ENCODE measurements around the gene PLAAT2. TPM values are rescaled to one million over a fixed set of nuclear protein-coding genes. Genes with fewer than 3 reads are reported as not detected.

Gene PLAAT2
- polyA plus RNA-seq, 1 of the 3 experiments (the other 2 are of a cell fraction), result 0.53 TPM

GRCh38 chr11:63612181-63612580 lies 49.0 kb upstream of the PLAAT2 start:
- TF ChIP-seq USF2 (IDR thresholded peaks at IDR 0.05; ENCODE audit: borderline replicate concordance, low read depth, low read length) (no peak), POLR2AphosphoS5 (IDR thresholded peaks at IDR 0.05; ENCODE audit: low read depth, low read length) (no peak), TEAD4 (IDR thresholded peaks at IDR 0.05; ENCODE audit: borderline replicate concordance, insufficient read depth) (no peak), EZH2phosphoT487 (IDR thresholded peaks at IDR 0.05; ENCODE audit: borderline replicate concordance, low read depth) (no peak), NFIC (IDR thresholded peaks at IDR 0.05; ENCODE audit: borderline replicate concordance) (no peak), REST (IDR thresholded peaks at IDR 0.05; ENCODE audit: low read depth, low read length) (no peak), MEF2A (IDR thresholded peaks at IDR 0.05; ENCODE audit: borderline replicate concordance, low read depth) (no peak), CHD2 (IDR thresholded peaks at IDR 0.05; ENCODE audit: low read length, partially characterized antibody) (no peak), EP300 (IDR thresholded peaks at IDR 0.05; ENCODE audit: borderline replicate concordance in 1 of 2, low read depth in 1 of 2, low read length in 1 of 2) (no peak), ZBTB33 (IDR thresholded peaks at IDR 0.05; ENCODE audit: borderline replicate concordance, low read depth) (no peak), IRF3 (IDR thresholded peaks at IDR 0.05; ENCODE audit: low read depth, low read length) (no peak), PBX3 (IDR thresholded peaks at IDR 0.05) (no peak), GATA2 (CRISPR knock-in tag; IDR thresholded peaks at IDR 0.05) (no peak), TAF1 (IDR thresholded peaks at IDR 0.05; ENCODE audit: borderline replicate concordance, low read depth, low read length) (no peak), SIN3A (IDR thresholded peaks at IDR 0.05; ENCODE audit: borderline replicate concordance, low read depth, low read length) (no peak), RCOR1 (IDR thresholded peaks at IDR 0.05; ENCODE audit: low read length) (no peak), JUND (IDR thresholded peaks at IDR 0.05) (no peak), GABPA (IDR thresholded peaks at IDR 0.05; ENCODE audit: low read depth) (no peak), FOSL2 (IDR thresholded peaks at IDR 0.05; ENCODE audit: borderline replicate concordance, low read depth) (no peak)
- CTCF ChIA-PET, result interaction anchor here (0.6 to 1.0 kb wide), 2 partner anchors 24 to 133 kb away, joined by 3 read pairs; no protein-coding TSS in a partner anchor
- H3K4me1 ChIP-seq (ENCODE audit: control insufficient read depth in 1 of 2, insufficient read depth in 2 of 2, low read depth in 1 of 2, low read length in 1 of 2), result peaks cover 14 to 15% of the 10 kb centered on the region in 2 experiments

More at GRCh38 chr11:63612181-63612580, 49.0 kb upstream of the PLAAT2 start:
- Histone ChIP-seq H3K9me3 (no peaks in the 10 kb centered on the region), H4K20me1 (ENCODE audit: insufficient read depth) (no peaks in the 10 kb centered on the region), H3K4me3 (ENCODE audit: low read depth in 2 of 2, low read length in 1 of 2) (no peak overlapping the region), H2AFZ (ENCODE audit: low read depth) (no peak overlapping the region), H3K27me3 (ENCODE audit: insufficient read depth) (no peaks in the 10 kb centered on the region), H3K4me2 (no peak overlapping the region), H3K79me2 (ENCODE audit: insufficient read depth) (no peaks in the 10 kb centered on the region), H3K27ac (ENCODE audit: low read depth in 2 of 2, low read length in 1 of 2) (no peak overlapping the region), H3F3A (replicated peaks; ENCODE audit: insufficient read depth) (peaks cover 9% of the 10 kb centered on the region), H3K9ac (no peak overlapping the region), H3K9me2 (no peaks in the 10 kb centered on the region), H3K36me3 (replicated peaks in 1 of 2; ENCODE audit: control insufficient read depth in 1 of 2, insufficient read depth in 2 of 2, low read length in 1 of 2) (no peaks in the 10 kb centered on the region)
- no peak for DNase-seq
- POLR2A ChIA-PET, result no interaction called here
